ENCODE results near the gene MAX. TPM values are rescaled to one million over a fixed set of nuclear protein-coding genes. Genes with fewer than 3 reads are reported as not detected.

MAX gene
- 40.2 and 57.5 TPM in 2 replicates for total RNA-seq

DNA sequence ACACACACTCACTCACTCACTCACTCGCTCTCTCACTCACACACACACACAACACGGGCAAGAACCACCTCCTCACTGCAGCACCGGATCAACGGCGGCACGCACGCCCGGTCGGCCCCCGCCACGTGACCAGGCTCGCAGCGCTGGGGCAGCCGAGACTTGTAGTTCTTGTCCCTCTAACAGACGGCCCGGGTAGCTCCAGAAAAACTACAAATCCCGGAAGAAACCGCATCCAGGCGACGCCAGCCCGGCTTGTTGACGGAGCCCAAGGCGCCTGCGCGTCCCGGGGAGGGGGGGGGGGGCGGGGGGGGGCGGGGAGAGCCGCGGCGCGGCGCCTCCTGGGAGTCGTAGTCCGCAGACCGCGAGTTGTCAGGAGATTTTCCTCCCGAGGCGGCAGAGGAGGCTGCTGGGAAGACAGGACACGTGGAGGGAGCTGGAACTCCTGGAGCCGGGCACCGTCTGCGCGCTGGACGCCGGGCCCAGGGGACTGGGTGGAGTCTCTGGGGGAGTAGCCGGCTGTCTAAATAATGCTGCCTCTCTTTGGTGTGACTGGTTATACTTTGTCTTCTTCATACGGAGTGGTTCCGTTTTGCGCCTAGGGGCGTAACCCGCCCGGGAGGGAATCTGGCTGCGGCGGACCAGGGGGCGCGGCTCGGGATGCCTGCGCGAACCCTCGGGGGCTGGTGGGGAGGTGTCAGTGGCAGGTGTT, at the start of gene MAX:
MAX (minus strand) TSS at position 77 of the 709 bp plus-strand sequence. CDS start 178 bp downstream, outside the sequence.

Other genes starting within 250 kb of the MAX start
- 0.14 TPM in 1 of 2 replicates, not detected in the other for gene SPTB, start 222.6 kb downstream of the MAX start, total RNA-seq
- 41.1 and 47.1 TPM in 2 replicates for gene CHURC1, start 188.1 kb downstream of the MAX start, total RNA-seq
- not detected in 2 replicates for gene GPX2, start 159.8 kb downstream of the MAX start, total RNA-seq
- gene RAB15, start 130.2 kb downstream of the MAX start, total RNA-seq: 1.6 and 2.1 TPM in 2 replicates
- 5.0 and 8.5 TPM in 2 replicates for gene FNTB, start 115.6 kb downstream of the MAX start, total RNA-seq

Data from smooth muscle cell of bladder (primary cell).